T-helper 1 cell treated with Interleukin-12 subunit alpha and Interleukin-12 subunit beta and Interleukin-4 antibody, amounts not matched to agents 30 μg/mL and 1 μg/mL, for 36 hours (primary cell): ENCODE results near the gene ZNF710.

Experiments used
- H3K27ac Mint-ChIP-seq: one replicate; pipeline ENCODE4 v1.8.0; 2021; ENCODE audit warnings: mild to moderate bottlenecking, mixed read lengths
- H3K27me3 Mint-ChIP-seq: one replicate; pipeline ENCODE4 v1.8.0; 2021; ENCODE audit warnings: low read depth, mixed read lengths
- H3K36me3 Mint-ChIP-seq: one replicate; pipeline ENCODE4 v1.8.0; 2021; ENCODE audit warnings: low read depth, mixed read lengths
- H3K4me1 Mint-ChIP-seq: one replicate; pipeline ENCODE4 v1.8.0; 2021; ENCODE audit warnings: low read depth, mixed read lengths
- H3K4me3 Mint-ChIP-seq: one replicate; pipeline ENCODE4 v1.8.0; 2021; ENCODE audit warnings: mild to moderate bottlenecking, moderate library complexity, mixed read lengths
- H3K9me3 Mint-ChIP-seq: one replicate; pipeline ENCODE4 v1.8.0; 2021; ENCODE audit warnings: mixed read lengths

The ZNF710 gene

GRCh38 chr15:90002428-90002844 lies 1.3 kb downstream of the ZNF710 start:
- no peaks in the 10 kb centered on the region for H3K9me3 Mint-ChIP-seq
- peaks cover 5% of the 10 kb centered on the region for H3K27me3 Mint-ChIP-seq
- H3K4me3 Mint-ChIP-seq: peak overlapping the region; percentile 84
- peak overlapping the region; percentile 77 for H3K27ac Mint-ChIP-seq
- H3K4me1 Mint-ChIP-seq: peaks cover 44% of the 10 kb centered on the region
- peaks cover 11% of the 10 kb centered on the region for H3K36me3 Mint-ChIP-seq

GRCh38 chr15:90003736-90004135 lies 2.6 kb downstream of the ZNF710 start:
- peaks cover 4% of the 10 kb centered on the region for H3K27me3 Mint-ChIP-seq
- H3K9me3 Mint-ChIP-seq: no peaks in the 10 kb centered on the region
- peaks cover 11% of the 10 kb centered on the region for H3K36me3 Mint-ChIP-seq
- peaks cover 50% of the 10 kb centered on the region for H3K4me1 Mint-ChIP-seq
- no peak overlapping the region for H3K4me3 Mint-ChIP-seq
- H3K27ac Mint-ChIP-seq: no peak overlapping the region

- Mint-ChIP-seq H3K36me3 (peaks cover 13% of the 10 kb centered on the region), H3K9me3 (no peaks in the 10 kb centered on the region), H3K4me3 (no peak overlapping the region), H3K4me1 (peaks cover 46% of the 10 kb centered on the region), H3K27me3 (no peaks in the 10 kb centered on the region), H3K27ac (no peak overlapping the region)
Measured at GRCh38 chr15:90004252-90004651, 3.1 kb downstream of the ZNF710 start.

GRCh38 chr15:90004671-90005070 lies 3.5 kb downstream of the ZNF710 start:
- H3K27ac Mint-ChIP-seq: no peak overlapping the region
- no peaks in the 10 kb centered on the region for H3K9me3 Mint-ChIP-seq
- H3K36me3 Mint-ChIP-seq: peaks cover 17% of the 10 kb centered on the region
- H3K4me3 Mint-ChIP-seq: no peak overlapping the region
- H3K4me1 Mint-ChIP-seq: peaks cover 49% of the 10 kb centered on the region
- no peaks in the 10 kb centered on the region for H3K27me3 Mint-ChIP-seq

GRCh38 chr15:90006217-90007075 lies 5.3 kb downstream of the ZNF710 start:
- peak overlapping the region; percentile 24 for H3K27ac Mint-ChIP-seq
- H3K4me3 Mint-ChIP-seq: no peak overlapping the region
- H3K36me3 Mint-ChIP-seq: peaks cover 17% of the 10 kb centered on the region
- peaks cover 2% of the 10 kb centered on the region for H3K9me3 Mint-ChIP-seq
- peaks cover 49% of the 10 kb centered on the region for H3K4me1 Mint-ChIP-seq
- no peaks in the 10 kb centered on the region for H3K27me3 Mint-ChIP-seq

GRCh38 chr15:90007076-90007460 lies 5.9 kb downstream of the ZNF710 start:
- Mint-ChIP-seq H3K4me3 (no peak overlapping the region), H3K36me3 (peaks cover 21% of the 10 kb centered on the region), H3K27ac (peak overlapping the region; percentile 24), H3K9me3 (peaks cover 7% of the 10 kb centered on the region), H3K4me1 (peaks cover 49% of the 10 kb centered on the region), H3K27me3 (no peaks in the 10 kb centered on the region)

- no peak overlapping the region for H3K4me3 Mint-ChIP-seq
- peaks cover 31% of the 10 kb centered on the region for H3K36me3 Mint-ChIP-seq
- no peaks in the 10 kb centered on the region for H3K27me3 Mint-ChIP-seq
- peaks cover 15% of the 10 kb centered on the region for H3K9me3 Mint-ChIP-seq
- H3K27ac Mint-ChIP-seq: no peak overlapping the region
- peaks cover 51% of the 10 kb centered on the region for H3K4me1 Mint-ChIP-seq
Measured at GRCh38 chr15:90008607-90009006, 7.5 kb downstream of the ZNF710 start.

GRCh38 chr15:90009301-90010022 lies 8.3 kb downstream of the ZNF710 start:
- peak overlapping the region; percentile 74 for H3K27ac Mint-ChIP-seq

GRCh38 chr15:90011705-90012104 lies 10.6 kb downstream of the ZNF710 start:
- H3K36me3 Mint-ChIP-seq: peaks cover 29% of the 10 kb centered on the region
- H3K9me3 Mint-ChIP-seq: peaks cover 20% of the 10 kb centered on the region

More at GRCh38 chr15:90009301-90010022, 8.3 kb downstream of the ZNF710 start:
- Mint-ChIP-seq H3K27me3 (no peaks in the 10 kb centered on the region), H3K4me3 (no peak overlapping the region), H3K4me1 (peaks cover 53% of the 10 kb centered on the region), H3K36me3 (peaks cover 35% of the 10 kb centered on the region), H3K9me3 (peaks cover 20% of the 10 kb centered on the region)

GRCh38 chr15:90013503-90013937 lies 12.4 kb downstream of the ZNF710 start:
- Mint-ChIP-seq H3K27me3 (no peaks in the 10 kb centered on the region), H3K4me3 (peak overlapping the region; percentile 58), H3K36me3 (peaks cover 34% of the 10 kb centered on the region), H3K4me1 (peaks cover 37% of the 10 kb centered on the region), H3K9me3 (peaks cover 20% of the 10 kb centered on the region), H3K27ac (peak overlapping the region; percentile 43)

More at GRCh38 chr15:90011705-90012104, 10.6 kb downstream of the ZNF710 start:
- Mint-ChIP-seq H3K27me3 (no peaks in the 10 kb centered on the region), H3K4me3 (no peak overlapping the region), H3K27ac (no peak overlapping the region), H3K4me1 (peaks cover 36% of the 10 kb centered on the region)

- Mint-ChIP-seq H3K4me1 (peaks cover 33% of the 10 kb centered on the region), H3K36me3 (peaks cover 25% of the 10 kb centered on the region), H3K27ac (no peak overlapping the region), H3K9me3 (peaks cover 20% of the 10 kb centered on the region), H3K4me3 (no peak overlapping the region), H3K27me3 (no peaks in the 10 kb centered on the region)
Measured at GRCh38 chr15:90015294-90015693, 14.2 kb downstream of the ZNF710 start.

- Mint-ChIP-seq H3K27me3 (no peaks in the 10 kb centered on the region), H3K4me3 (no peak overlapping the region), H3K36me3 (peaks cover 25% of the 10 kb centered on the region), H3K27ac (no peak overlapping the region), H3K4me1 (peaks cover 33% of the 10 kb centered on the region), H3K9me3 (peaks cover 20% of the 10 kb centered on the region)
Measured at GRCh38 chr15:90015749-90016148, 14.6 kb downstream of the ZNF710 start.

- peaks cover 33% of the 10 kb centered on the region for H3K4me1 Mint-ChIP-seq
- H3K9me3 Mint-ChIP-seq: peaks cover 15% of the 10 kb centered on the region
- H3K27ac Mint-ChIP-seq: no peak overlapping the region
- no peaks in the 10 kb centered on the region for H3K27me3 Mint-ChIP-seq
- no peak overlapping the region for H3K4me3 Mint-ChIP-seq
- peaks cover 19% of the 10 kb centered on the region for H3K36me3 Mint-ChIP-seq
Measured at GRCh38 chr15:90016721-90017120, 15.6 kb downstream of the ZNF710 start.

GRCh38 chr15:90018216-90018831 lies 17.2 kb downstream of the ZNF710 start:
- H3K36me3 Mint-ChIP-seq: peaks cover 11% of the 10 kb centered on the region
- H3K4me1 Mint-ChIP-seq: peaks cover 33% of the 10 kb centered on the region
- H3K27ac Mint-ChIP-seq: no peak overlapping the region
- no peaks in the 10 kb centered on the region for H3K27me3 Mint-ChIP-seq
- peaks cover 8% of the 10 kb centered on the region for H3K9me3 Mint-ChIP-seq
- H3K4me3 Mint-ChIP-seq: no peak overlapping the region
